Activated CD4-positive, alpha-beta T cell treated with anti-CD3 and anti-CD28 coated beads for 48 hours (primary cell): Measurements from ENCODE around the gene AADAT.
"Not testable (repeated sequence)": the region's sequence is repeated elsewhere in the genome, so short reads cannot be mapped to it uniquely, and the experiment has no call there.

Experiments used
- DNase-seq: peaks from one replicate; pipeline ENCODE4 v3.0.0-alpha.2; 2020

AADAT gene

DNA sequence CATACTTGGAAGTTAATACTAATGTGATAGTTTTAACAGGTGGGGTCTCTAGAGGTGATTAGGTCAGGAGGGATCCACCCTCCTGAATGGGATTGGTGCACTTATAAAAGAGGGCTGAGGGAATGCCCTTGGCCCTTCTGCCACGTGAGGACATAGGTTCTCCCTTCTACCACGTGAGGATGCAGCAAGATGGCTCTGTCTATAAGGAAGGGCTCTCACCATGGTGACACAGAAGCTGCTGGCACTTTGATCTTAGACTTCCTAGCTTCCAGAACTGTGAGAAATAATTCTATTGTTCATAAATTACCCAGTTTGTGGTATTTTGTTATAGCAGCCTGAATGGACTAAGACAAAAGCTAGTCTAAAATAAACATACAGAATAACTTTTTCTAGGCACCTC is 1.0 kb downstream of the AADAT start:
- no peak for DNase-seq

DNA sequence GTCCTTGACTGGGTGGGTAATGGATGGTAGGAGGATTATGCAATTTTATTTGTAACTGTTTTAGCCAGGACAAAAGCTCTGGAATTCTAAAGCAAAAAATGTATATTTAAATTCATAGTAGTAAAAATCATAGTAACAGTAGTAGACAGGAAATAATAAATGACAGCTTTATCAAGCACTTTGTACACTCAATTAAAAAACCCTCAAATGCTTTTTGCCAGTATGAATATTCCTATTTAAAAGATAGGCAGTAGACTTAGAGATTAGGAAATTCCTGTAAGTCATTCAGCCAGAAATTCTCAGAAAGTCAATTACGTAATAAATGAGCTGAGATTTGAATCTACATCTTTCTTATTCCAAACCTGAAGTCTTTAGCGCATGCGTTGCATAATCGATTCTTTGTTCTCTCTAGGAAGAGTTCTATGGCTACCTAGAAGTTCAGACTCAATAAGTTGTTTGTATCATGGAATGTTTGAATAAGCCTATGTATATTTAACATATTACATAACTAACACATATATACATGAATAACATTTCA is 2.5 kb downstream of the AADAT start:
- DNase-seq, result no peak

DNA sequence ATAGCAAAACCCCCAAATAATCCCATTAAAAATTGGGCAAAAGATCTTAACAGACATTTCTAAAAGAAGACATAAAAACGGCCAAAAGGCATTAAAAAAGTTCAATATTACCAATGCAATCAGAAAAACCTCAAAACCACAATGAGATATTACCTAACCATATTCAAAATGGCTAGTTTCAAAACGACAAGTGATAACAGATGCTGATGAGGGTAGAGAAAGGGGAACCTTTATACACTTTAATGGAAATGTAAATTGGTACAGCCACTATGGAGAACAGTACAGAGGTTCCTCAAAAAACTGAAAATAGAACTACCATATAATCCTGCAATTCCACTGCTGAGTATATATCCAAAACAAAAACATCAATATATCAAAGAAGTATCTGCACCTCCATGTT is 6.2 kb downstream of the AADAT start:
- no peak for DNase-seq

DNA sequence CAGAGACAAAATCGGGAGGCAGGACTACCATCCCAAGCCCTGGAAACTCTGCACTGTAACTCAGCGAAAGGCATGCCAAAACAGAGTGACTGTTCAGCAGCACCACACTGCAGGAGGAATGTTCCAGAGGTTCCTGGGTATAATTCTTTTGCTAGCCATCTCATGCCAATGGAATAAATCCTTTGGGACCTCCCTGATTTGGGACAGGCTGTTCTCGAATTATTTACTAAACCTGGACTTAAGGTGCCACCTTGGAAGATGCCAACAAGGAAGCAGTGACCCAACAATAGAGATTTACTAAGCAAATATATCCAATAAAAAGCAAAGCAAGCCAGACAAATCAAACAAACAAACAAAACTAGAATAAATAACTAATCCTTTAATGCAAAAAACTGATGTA is 9.3 kb downstream of the AADAT start:
- no peak for DNase-seq

DNA sequence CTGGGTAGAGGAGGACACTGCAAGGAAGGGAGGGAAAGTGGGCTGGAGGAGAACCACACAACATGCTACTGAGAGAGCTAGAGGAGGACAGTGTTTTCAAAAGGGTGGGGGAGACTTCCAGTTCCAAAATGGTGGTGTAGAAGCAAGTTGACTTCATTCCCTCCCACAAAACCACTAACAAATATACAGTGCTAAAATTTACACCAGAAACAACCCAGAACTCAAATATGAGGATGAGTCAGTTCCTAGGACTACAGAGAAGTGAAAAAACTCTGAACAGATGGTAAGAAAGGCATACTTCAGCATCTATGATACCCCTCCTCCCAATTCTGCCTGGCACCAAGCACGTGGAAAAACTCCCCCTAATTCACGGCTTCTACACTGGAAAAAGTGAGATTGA is 9.8 kb downstream of the AADAT start:
- DNase-seq, result no peak

DNA sequence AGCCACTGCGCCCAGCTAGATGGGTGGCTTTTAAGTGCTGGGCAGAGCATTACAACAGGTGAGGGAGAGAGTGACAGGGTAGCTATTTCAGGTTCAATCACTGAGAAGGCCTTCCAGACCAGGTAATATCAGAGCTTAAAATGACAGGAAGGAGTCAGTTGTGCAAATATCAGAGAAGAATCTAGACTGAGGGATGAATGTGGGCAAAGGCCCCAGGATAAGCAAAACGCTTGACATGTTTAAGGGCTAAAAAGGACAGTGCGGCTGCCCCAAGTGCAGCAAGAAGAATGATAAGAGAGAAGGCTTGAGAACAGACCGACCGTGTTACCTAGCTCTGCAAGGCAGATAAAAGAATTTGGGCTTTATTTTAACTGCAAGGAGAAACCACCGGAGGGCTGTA is 18.6 kb downstream of the AADAT start:
- no peak for DNase-seq

DNA sequence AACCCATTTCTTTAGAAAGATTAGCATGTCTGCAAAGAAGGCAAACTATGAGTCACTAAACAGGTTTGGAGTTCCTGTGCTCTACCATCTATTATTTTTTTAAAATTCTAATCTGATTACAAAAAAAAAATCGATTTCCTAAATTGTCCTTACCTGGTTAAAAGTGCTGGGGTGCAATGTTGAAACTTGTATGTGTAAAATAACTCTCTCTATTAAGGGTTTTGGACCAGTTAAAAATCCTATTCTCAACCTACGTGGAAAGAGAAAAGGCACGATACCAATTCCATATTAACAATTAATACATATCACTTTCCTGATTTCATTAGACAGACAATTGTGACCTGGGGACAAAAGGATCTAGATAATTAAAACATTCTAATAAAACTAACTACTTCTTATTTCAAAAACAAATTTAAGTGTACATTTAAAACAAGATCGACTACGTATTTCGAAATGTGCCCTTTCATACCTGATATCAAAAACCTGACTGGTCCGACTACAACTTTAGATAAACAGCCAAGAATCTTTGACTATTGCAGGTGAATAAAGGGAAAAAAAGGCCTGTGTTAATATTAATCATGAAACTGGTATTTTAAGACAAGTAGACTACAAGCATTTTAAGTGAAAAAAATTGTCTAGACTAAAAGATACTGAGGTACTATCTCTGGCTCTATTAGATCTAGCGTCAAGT is 21.2 kb downstream of the AADAT start:
- DNase-seq, result no peak

DNA sequence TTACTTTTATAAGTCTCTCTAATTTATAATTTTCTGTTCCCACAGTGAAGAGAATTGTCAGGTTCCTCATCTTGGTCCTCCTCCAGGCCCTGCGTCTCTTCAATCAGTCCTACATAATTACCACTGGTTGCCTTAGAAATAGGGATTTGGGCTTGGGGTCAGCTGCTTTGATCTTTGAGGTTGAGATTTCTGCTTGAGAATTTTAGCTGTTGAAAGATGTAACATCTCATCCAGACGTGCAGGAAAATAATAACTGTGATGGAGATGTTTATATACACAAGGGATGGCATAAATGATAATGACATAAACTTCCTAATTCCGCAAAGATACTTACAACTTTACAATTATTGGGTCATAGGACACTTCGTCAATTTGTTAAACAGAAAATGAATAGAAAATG is 30.3 kb downstream of the AADAT start:
- DNase-seq, result no peak

DNA sequence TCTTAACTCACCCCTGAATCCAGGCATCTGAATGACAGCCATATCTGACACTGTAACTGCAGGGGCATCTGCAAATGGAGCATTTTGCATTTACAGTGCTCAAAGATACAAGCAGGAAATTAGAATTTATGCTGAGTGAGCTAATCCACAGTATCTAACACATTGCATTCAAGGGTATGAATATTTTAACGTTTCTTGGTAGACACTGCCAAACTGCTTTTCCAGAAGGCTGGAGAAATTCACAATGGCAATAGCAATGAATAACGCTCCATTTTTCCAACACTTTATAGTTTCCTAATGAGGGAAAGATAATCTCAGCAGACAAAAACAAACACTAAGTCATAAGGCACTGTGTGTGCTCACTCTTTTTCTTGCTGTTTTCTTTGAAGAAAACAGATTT is 30.9 kb downstream of the AADAT start:
- no peak for DNase-seq

DNA sequence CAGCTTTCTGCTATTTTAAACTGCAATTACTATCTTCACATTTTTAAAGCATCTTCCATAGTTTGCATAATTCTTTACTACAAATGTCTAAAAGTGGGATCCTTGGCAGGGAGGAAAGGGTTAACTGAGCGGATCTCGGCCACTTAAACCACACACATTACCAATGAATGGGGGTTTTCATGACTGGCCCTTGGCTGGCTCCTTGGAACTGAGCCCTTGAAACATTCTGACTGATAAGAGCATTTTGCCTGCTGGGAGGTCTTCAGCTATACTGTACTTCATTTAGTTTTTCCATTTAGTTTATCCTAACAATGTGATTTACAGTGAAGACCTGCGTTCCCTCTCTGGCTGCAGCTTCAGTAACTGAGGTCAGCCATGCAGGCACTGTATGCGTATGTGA is 31.9 kb downstream of the AADAT start:
- DNase-seq, result no peak

DNA sequence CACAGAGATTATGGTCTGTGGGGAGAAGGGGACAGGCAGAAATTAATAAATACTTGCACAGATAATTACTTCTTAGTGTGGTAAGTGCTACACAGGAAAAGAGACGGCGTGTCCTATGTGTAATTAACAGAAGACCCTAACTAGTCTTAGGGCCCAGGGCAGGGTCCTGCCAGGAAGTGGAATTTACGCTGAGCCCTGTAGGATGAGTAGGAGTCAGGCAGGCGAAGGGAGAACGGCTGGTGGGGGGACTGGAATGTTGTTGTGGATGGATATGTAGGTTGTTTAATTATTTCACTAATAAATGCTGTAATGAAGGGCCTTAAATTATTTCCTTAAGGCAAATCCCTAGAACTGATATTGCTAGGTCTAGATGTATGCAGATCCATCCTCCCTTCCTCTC is 36.8 kb downstream of the AADAT start:
- DNase-seq, result no peak

DNA sequence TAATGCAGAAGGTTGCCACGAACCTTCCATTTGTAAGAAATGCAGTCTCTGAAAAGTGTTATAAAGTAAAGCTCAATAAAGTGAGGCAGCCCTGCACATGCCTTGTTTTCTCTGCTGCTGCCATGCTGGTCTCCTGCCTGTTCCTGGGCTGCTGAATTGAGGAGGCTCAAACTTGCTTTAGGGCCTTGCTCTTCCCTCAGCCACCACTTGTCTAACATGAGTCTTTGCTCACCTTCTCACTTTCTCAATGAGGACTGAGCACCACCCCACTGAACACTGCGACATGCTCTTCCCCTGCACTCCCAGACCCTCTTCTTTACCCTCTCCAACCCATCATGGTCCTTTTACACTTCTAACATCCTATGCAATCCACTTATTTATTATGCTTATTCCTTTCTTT is 38.4 kb downstream of the AADAT start:
- DNase-seq, result no peak

DNA sequence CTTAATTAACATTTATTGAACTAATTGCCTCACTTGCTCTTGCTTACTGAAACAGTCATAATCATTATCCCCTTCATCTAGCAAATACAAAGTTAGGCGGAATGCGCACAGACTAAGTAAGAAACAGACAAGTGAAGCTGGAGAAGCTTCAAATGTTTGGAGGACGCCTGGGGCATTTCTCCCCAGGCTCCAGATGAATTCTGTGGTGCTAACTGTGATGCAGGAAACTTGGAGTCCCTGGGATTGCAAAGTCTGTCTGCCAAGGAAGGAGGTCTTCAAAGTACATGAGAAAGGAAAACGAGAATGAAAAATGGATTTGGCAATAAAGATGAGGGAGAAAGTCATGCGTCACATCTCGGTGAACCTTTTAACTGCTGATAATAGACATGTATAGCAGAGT is 40.0 kb downstream of the AADAT start:
- no peak for DNase-seq

DNA sequence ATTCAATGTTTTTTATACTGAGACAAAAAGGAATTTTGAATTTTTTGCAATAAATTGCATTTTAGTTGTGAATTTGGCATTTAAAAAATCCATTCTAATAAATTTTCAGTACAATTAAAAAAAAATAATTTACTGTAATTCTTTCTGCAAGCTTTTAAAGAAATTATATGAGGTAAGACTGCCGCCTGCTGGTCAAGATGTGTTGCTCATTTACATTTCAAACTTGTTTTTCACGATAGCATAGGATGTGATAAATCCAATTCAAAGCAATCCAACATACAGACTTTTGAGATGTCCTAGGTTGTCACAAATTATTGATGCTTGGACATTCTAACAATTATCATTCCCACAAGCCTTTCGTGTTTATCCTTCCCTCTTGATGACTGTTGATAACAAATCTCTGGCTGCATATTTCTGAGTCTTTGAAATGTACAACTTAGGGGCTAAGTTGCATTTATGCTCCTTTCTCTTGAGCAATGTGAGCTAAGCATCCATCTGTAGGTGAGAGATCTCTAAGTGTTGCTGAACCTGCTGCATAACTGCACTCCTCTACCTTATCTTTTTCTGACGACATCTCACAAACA is 41.9 kb downstream of the AADAT start:
- DNase-seq, result peak; percentile 66

DNA sequence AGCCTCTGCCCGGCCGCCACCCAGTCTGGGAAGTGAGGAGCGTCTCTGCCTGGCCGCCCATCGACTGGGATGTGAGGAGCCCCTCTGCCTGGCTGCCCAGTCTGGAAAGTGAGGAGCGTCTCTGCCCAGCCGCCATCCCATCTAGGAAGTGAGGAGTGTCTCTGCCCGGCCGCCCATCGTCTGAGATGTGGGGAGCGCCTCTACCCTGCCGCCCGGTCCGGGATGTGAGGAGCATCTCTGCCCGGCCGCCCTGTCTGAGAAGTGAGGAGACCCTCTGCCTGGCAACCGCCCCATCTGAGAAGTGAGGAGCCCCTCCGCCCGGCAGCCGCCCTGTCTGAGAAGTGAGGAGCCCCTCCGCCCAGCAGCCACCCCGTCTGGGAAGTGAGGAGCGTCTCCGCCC is 43.6 kb downstream of the AADAT start:
- not testable (repeated sequence) for DNase-seq

DNA sequence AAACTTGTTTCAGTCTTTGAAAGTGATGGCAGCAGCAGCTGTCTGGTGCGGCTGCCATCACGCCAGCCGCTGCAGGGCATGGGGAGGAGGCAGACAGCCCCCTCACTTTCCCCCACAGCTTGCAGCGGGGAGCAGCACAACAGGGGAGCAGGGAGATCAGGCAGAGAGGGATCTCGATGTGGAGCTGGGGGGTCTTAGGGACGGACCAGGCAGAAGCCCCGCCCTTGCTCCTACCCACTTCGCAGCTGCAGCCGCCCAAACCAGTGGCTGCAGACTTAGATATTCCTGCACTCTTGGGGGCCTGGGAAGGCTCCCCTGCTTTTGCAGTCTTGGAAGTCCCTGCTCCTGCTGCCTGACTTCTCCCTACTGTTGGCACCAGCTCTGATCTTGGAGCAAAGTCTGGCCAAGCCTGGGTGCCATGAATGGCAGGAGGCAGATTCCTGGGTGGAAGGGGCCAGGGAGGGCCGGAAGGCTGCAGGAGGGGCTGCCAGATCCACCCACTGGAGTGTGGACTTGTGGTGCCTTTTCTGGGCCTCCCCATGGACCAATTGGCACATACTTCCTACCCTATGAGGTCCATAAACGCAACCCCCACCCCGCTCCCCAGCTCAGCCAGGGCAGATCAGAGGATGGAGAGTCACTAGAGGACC is 49.6 kb downstream of the AADAT start:
- DNase-seq, result no peak

DNA sequence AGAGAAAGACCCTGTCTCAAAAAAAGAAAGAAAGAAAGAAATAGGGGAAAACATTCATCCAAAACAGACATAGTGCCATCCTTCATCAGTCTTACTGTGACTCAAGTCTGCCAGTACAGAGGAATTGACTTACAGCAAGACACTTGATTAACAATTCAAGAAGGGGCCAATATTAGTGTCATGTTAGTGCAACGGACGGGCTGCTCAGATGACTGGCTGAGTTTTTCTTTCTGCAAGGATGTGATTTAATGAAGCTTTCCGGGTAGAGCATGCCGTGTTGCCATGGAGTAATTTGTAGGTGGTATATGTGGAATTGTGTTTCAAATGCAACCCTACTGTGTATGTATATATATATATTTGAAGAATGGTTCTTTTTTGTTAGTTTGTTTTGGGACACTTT is 51.0 kb downstream of the AADAT start:
- no peak for DNase-seq

DNA sequence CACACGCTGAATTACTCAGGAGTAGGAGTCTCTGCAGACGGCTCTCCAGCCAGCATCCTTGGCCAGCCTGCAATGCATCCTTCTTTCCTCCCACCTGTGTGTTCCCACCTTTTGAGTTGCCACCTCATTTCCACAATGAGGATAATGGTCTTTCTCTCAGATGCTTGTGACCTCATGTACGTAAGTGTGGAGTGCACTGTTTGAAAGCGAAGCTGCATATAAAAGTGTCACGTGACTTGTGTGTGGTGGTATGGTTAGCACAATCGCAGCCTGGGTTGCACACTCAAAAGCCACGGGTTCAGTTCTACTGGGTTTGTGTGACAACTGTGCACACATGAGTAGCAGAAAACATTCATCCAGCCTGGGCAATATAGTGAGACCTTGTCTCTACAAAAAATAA is 51.5 kb downstream of the AADAT start:
- DNase-seq, result no peak

DNA sequence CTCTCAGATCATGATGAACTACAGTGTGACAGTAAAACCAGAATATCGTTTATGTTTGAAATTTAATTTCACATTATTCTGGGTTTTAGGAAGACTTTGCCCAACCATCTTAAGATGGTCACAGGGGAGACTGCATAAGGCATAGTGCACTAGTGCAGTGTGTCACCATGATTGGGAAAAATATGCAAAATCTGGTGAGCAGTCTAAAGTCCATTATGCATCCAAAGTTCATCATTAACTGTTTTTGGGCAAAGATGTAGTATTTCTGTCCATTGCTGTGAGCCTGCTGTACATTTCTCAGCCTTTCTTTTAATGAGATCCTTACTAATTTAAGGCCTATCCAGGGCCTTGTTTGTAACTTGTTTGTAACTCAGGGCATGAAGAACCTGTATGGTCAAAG is 52.3 kb downstream of the AADAT start:
- DNase-seq, result no peak

DNA sequence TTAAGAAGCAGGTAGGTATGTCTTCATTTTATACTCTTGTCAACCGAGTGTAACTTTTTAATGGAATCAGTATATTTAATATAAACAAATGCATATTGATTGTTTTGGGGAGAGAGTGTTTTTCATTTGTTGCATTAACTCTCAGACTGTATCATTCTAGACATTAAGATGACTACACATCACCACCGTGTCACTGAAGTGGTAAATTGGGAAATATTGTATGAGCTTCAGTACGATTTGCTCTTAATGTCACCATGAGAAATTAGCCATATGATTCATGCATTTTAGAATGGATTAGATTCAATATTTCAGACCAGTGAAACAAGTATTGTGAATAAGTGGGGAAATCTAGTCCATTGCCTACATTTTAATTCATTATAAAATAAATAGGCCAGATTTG is 53.9 kb downstream of the AADAT start:
- no peak for DNase-seq

DNA sequence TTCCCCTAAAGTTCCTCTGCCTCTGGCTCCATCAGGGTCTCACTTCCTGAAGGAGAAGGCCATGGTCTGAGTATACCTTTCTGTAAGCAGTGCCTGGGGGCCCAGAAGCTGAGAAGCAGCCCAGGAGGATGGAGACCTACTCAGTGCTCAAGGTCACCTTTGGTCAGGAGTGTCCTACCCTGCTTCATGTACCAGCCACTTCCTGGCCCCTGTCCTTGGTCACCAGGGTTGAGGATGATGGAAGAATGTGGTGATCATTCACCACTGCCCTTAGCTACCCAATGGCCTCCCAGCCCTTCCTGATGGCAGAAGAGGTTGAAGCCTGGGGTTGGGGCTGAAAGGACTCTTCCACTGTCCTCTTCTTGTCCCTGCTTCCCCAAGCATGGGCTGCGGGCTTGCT is 54.5 kb downstream of the AADAT start:
- no peak for DNase-seq

DNA sequence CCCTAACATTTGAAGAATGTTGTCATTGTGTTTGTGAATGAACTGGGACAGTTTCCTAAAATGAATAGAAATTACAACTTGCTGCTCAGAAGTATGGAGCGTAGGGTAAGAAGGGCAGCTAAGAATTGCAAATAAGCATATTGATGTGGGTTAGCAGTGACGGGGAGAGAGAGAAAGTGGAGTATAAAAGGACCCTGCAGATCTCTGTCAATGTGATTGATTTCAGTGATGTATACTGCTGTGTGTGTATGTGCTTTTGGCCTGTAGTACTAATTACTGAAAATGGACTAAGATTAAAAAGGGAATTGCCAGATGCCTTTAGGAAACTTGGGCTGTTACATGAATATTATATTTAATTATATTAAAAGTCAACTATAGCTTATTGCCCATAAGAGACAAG is 55.8 kb downstream of the AADAT start:
- no peak for DNase-seq

DNA sequence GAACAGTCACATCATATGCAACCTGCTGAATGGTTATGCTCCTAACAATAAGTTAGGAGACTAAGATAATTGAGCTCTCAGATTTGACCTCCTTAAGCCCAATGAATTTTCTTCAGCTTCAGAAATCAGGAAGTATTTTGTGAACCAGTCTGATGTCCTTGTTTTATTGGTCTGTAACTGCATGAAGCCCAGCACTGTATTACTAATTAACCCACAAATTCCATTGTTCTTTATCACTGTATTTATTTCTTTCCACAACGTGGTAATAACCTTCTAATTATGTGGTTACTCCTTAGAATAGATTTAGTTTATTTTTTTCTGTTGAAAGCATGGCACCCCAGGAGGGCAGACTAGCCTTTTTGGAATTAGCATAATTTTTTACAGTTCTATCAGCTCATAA is 59.6 kb downstream of the AADAT start:
- no peak for DNase-seq

DNA sequence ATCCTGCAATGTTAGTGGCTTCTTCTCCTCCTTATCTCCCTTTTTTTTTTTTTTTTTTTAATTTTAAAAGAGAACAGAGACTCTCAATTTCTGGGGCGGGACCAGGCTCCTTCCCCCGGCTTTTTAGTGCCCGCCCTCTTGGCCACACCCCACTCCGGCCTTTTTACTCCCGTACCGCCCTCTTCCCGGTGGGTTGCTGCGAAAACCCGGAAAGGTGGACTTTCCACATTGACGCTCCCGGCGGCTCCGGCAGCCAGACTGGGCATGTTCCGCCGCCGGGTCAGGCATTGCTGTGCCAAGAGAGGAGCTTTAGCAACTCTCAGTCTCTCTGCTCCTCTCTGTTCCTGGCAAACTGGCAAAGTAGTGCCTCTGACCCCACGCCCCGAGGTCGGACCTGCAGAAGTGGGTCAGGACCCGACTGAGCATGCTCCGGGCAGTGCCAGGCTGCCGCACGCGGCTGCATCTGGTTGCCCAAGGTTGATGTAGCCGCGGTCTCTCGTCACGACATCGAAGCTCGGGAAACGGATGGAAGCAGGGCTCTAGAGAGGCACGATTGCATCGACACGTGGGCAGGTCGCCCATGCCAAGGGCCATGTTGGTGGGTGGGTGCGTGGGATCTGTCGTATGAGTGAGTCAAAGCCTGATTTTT is 62.5 kb downstream of the AADAT start:
- DNase-seq, result peak; percentile 95
